ENCODE results near the gene TSPAN9.

GRCh38 chr12:3149515-3150307 is 72.5 kb downstream of the TSPAN9 start:
- TF ChIP-seq EP300 (IDR thresholded peaks at IDR 0.05): no peak
- TF ChIP-seq CTCF (IDR thresholded peaks at IDR 0.05): no peak
